HG03457 (cell line): ENCODE results near the gene MAGI2.

Source experiments
- ATAC-seq: cut with Tn5 transposase; IDR thresholded peaks from one replicate; pipeline ENCODE4 v1.9.1; 2021; ENCODE audit warnings: moderate number of reproducible peaks; ENCODE audit not compliant: unreplicated experiment

Gene MAGI2

GRCh38 chr7:79381921-79382320 is 71.5 kb downstream of the MAGI2 start:
- no peak for ATAC-seq

- ATAC-seq = no peak
Observed at GRCh38 chr7:79377097-79377496, 76.4 kb downstream of the MAGI2 start.

GRCh38 chr7:79376299-79377025 is 77.0 kb downstream of the MAGI2 start:
- ATAC-seq = no peak

- ATAC-seq = no peak
Observed at GRCh38 chr7:79361214-79361613, 92.3 kb downstream of the MAGI2 start.

- no peak for ATAC-seq
Observed at GRCh38 chr7:79359827-79360226, 93.6 kb downstream of the MAGI2 start.

GRCh38 chr7:79357101-79357500 is 96.4 kb downstream of the MAGI2 start:
- ATAC-seq = no peak

- no peak for ATAC-seq
Observed at GRCh38 chr7:79353720-79354468, 99.6 kb downstream of the MAGI2 start.

GRCh38 chr7:79352323-79352722 is 101.1 kb downstream of the MAGI2 start:
- no peak for ATAC-seq

- ATAC-seq = no peak
Observed at GRCh38 chr7:79347351-79347750, 106.1 kb downstream of the MAGI2 start.

GRCh38 chr7:79341902-79342301 is 111.6 kb downstream of the MAGI2 start:
- no peak for ATAC-seq

- ATAC-seq = no peak
Observed at GRCh38 chr7:79340212-79340611, 113.3 kb downstream of the MAGI2 start.

GRCh38 chr7:79339208-79339925 is 114.1 kb downstream of the MAGI2 start:
- no peak for ATAC-seq

GRCh38 chr7:79337717-79338116 is 115.8 kb downstream of the MAGI2 start:
- no peak for ATAC-seq

- no peak for ATAC-seq
Observed at GRCh38 chr7:79334841-79335240, 118.6 kb downstream of the MAGI2 start.

- no peak for ATAC-seq
Observed at GRCh38 chr7:79334334-79334733, 119.1 kb downstream of the MAGI2 start.

- ATAC-seq = no peak
Observed at GRCh38 chr7:79332091-79332490, 121.4 kb downstream of the MAGI2 start.

GRCh38 chr7:79329464-79329863 is 124.0 kb downstream of the MAGI2 start:
- no peak for ATAC-seq

GRCh38 chr7:79320741-79321473 is 132.6 kb downstream of the MAGI2 start:
- ATAC-seq = no peak

- ATAC-seq = no peak
Observed at GRCh38 chr7:79319369-79319768, 134.1 kb downstream of the MAGI2 start.

- no peak for ATAC-seq
Observed at GRCh38 chr7:79317728-79318127, 135.7 kb downstream of the MAGI2 start.

GRCh38 chr7:79312022-79312421 is 141.4 kb downstream of the MAGI2 start:
- no peak for ATAC-seq
